Measurements from ENCODE around the gene SEC61A2.
A peak's percentile ranks its signal among the peaks of the same experiment; 100 is the strongest.
"Not testable (repeated sequence)": the region's sequence is repeated elsewhere in the genome, so short reads cannot be mapped to it uniquely, and the experiment has no call there.

Gene SEC61A2

GRCh38 chr10:12129222-12130111 lies at the start of gene SEC61A2:
SEC61A2 (plus strand) TSS chr10:12129677; CDS start chr10:12129788, 111 bp downstream.
- peak; percentile 100 for DNase-seq (ENCODE audit: low spot score)

GRCh38 chr10:12081470-12081869 lies 48.0 kb upstream of the SEC61A2 start:
- DNase-seq (ENCODE audit: low spot score), result peak; percentile 11

DNA sequence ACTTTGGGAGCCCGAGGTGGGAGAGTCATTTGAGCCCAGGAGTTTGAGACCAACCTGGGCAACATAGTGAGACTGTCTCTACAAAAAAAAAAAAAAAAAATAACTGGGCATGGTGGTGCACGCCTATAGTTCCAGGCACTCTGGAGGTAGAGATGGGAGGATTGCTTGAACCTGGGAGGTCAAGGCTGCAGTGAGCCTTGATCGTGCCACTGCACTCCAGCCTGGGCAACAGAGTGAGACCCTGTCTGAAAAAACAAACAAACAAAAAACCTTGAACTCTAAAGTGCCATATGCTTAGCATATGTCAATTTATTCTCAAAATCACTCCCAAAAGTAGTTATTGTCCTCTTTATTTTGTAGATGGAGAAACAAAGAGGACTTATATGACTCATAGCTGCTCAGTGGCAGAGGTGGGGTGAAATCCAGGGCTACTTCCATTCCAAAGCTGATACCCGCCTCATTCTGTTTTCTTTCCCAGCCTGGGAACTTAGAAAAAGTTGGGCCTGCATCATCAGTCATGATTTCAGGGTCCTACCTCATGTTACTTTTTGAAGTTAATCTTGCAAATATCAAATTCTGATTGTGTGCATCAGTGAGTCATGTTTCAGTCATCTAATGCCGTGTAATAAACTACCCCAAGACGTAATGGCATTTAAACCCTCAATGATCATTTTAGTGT lies 47.5 kb upstream of the SEC61A2 start:
- DNase-seq (ENCODE audit: low spot score), result no peak

- DNase-seq (ENCODE audit: low spot score), result no peak
Observed at GRCh38 chr10:12088919-12089318, 40.6 kb upstream of the SEC61A2 start.

- DNase-seq (ENCODE audit: low spot score), result no peak
Observed at GRCh38 chr10:12091421-12091820, 38.1 kb upstream of the SEC61A2 start.

- not testable (repeated sequence) for DNase-seq (ENCODE audit: low spot score)
Observed at GRCh38 chr10:12097361-12097760, 32.1 kb upstream of the SEC61A2 start.

DNA sequence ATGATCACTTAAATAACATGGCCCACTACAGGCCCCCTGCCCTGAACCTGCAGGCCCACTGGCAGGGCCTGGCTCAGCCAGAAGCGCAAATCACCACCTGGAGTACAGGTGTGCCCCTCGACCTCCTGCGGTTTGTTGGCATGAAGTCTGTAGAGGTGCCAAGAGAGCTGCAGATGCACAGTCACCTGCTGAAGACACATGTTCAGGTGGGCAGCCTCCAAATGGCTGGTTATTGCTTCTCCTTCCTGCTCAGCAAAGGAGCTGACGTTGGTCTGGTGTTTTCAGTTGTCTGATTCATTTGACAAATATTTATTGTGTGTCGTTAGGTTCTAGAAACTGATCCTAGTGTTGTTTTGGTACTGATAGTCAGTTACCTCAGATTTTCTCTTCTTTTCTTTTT lies 31.7 kb upstream of the SEC61A2 start:
- no peak for DNase-seq (ENCODE audit: low spot score)

DNA sequence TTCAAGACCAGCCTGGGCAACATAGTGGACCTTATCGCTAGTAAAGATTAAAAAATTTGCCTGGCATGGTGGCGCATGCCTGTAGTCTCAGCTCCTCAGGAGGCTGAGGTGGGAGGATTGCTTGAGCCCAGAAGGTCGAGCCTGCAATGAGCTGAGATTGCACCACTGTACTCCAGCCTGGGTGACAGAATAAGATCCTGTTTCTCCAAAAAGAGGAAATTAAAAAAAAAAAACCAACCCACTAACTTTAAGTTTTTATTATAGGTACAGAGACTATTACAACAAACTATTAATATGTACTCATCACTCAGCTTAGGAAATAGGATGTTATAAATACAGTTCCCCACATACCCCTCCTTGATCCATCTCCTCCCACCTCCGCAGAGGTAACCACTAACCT lies 30.5 kb upstream of the SEC61A2 start:
- no peak for DNase-seq (ENCODE audit: low spot score)

DNA sequence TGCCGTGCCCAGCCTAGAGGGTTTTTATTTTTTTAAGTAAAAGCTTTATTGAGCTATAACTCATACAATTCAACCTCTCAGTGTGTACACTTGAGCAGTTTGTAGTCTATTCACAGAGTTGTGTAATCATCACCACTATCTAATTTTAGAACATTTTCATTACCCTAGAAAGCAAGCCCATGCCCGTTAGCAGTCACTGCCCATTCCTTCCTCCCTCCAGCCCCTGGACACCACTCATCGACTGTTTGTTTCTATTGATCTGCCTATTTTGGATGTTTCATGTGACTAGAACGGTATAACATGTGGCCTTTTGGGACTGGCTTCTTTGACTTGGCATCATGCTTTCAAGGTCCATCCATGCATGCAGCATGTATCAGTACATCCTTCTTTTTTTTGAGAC lies 25.7 kb upstream of the SEC61A2 start:
- DNase-seq (ENCODE audit: low spot score), result no peak

DNA sequence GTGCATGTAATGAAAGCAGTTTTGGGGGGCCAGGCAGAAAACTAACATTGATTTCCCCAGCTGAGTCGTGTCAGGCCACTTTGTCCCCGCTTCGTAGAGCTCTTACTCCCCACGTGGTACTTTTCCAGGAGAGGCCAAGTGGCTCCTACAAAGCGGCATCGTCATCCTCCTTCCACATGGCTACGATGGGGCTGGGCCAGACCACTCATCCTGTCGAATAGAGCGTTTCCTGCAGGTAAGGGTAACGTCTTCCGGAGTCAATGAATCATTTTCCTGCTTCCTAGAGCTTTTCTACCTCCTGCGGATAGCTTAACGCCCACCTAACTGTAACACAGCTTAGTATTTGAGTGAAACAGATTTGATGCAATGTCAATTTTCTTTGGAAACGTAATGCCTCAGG lies 21.7 kb upstream of the SEC61A2 start:
- no peak for DNase-seq (ENCODE audit: low spot score)

DNA sequence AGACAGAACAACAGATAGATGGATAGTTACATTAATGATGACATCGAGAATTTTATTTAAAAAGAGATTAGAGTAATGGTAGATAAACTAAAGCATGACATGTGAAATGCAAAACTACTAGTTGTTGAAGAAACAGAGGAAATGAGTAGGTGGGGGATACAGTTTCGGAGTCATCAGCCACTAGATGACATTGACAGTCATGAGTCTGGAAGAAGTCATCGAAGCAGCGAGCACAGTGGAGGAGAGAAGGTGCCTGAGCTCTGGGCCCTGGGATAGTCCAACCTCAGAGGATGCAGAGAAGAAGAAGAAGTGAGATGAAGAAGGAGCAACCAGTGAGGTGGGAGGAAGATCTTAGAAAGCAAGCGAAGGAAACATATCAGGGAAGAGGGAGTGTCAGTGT lies 20.2 kb upstream of the SEC61A2 start:
- no peak for DNase-seq (ENCODE audit: low spot score)

GRCh38 chr10:12111528-12111927 lies 17.9 kb upstream of the SEC61A2 start:
- DNase-seq (ENCODE audit: low spot score), result no peak

DNA sequence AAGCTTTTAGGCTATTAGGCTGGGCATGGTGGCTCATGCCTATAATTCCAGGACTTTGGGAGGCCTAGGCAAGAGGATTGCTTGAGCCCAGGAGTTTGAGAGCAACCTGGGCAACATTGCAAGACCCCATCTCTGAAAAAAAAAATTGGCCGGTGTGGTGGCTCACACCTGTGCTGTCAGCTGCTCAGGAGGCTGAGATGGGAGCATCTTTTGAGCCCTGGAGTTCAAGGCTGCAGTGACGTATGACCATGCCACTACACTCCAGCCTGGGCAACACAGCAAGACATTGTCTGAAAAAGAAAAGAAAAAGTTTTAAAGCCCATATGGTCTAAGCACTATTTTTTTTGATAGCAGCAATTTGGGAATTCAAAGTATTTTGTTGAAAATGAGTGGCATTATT lies 15.8 kb upstream of the SEC61A2 start:
- DNase-seq (ENCODE audit: low spot score), result no peak

DNA sequence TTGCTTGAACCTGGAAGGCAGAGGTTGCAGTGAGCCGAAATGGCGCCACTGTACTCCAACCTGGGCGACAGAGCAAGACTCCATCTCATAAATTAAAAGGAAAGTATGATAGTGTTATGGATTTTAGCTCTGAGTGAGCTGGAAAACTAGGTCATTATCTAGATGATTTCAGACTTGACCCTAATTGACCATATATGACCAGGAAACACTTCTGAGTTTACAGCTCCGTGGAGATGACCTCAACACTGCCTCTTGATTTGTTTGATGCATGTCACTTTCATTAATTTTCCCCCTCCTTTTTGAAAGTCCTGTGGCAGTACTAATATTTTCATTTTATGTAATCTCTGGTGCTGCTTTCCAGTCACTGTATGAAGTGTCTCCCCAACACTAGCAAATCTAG lies 7.8 kb upstream of the SEC61A2 start:
- no peak for DNase-seq (ENCODE audit: low spot score)

- DNase-seq (ENCODE audit: low spot score), result peak; percentile 58
Observed at GRCh38 chr10:12130237-12130872, 878 bp downstream of the SEC61A2 start.

- DNase-seq (ENCODE audit: low spot score), result no peak
Observed at GRCh38 chr10:12135631-12136030, 6.2 kb downstream of the SEC61A2 start.

- no peak for DNase-seq (ENCODE audit: low spot score)
Observed at GRCh38 chr10:12140038-12140437, 10.6 kb downstream of the SEC61A2 start.

- no peak for DNase-seq (ENCODE audit: low spot score)
Observed at GRCh38 chr10:12144538-12144937, 15.1 kb downstream of the SEC61A2 start.

- DNase-seq (ENCODE audit: low spot score), result no peak
Observed at GRCh38 chr10:12150163-12150562, 20.7 kb downstream of the SEC61A2 start.

DNA sequence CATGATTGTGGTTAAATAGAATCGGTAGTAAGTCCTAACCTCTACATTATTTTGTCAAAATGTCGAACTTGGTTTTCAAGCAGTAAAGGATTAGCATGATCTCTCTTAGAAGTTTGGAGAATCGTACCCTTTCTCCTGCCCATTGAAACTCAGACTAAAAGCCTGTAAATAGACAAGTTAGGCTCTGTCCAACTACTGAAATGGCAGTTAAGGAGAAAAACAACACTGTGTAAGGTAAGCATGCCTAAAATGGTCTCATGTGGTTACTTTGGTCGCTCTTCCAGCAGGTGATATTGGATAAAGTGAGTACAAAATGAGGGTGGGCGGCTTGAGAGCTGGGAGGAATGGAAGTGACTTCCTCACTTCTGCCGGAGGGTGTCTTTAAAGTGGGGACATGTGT lies 25.0 kb downstream of the SEC61A2 start:
- no peak for DNase-seq (ENCODE audit: low spot score)

- DNase-seq (ENCODE audit: low spot score), result no peak
Observed at GRCh38 chr10:12156367-12157123, 27.1 kb downstream of the SEC61A2 start.

DNA sequence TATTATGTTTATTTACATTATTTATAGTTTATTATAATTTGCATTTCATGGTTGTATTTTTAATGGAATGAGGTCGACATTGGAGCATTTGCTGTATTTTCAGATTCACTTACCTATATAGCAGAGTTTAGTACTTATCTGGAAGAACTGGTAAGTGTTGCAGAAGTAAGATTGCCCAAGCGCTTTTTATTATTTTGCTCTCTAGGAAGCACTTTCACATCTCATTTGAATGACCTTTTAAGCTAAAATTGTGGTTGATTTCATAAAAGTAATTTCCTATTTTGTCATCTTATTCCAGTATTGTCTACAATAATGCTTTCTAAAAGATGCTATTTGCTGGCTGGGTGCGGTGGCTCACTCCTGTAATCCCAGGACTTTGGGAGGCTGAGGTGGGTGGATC lies 28.6 kb downstream of the SEC61A2 start:
- DNase-seq (ENCODE audit: low spot score), result no peak

All from iPS-NIHi11 (cell line).